ENCODE results near the gene ABCF2.

Gene ABCF2

DNA sequence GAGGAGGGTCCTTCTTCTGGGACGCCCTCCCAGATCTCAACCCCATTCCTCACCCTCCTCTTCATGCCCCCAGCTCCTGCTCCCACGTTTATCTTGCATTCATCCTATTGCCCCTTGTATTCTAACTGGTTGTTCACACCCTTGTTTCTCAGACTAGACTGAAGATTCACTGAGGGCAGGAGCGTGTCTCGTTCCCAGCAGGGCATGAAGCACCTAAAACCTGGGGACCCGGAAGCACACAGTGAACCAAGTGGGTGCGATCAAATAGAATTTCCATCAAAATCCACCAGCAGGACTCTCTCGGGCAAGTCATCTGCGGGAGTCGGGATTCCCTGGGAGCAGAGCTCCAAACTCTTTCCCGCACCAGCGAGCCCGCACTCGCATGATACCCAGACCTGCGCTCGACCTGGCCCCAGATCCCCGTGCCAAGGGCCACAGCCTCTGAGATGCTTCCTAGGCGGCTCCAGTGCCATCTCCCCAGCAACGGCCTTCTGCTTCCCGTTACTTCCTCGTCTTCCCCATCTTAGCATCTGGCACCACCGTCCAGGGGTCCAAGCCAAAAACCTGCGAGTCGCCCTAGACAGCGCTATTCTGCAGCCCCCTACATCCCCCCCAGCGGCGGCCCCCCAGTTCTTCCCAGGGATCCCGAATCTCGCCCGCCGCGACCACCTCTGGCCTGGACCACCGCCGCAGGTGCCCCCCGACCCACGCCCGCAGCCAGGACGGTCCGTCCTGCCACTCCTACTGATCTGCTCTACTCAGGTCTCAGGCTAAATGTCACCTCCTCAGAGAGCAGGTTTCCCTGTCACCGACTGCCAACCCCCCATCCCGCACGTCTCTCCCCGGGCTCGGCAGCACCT is 53.4 kb downstream of the ABCF2 start:
- DNase-seq (ENCODE audit: low spot score): no peak

DNA sequence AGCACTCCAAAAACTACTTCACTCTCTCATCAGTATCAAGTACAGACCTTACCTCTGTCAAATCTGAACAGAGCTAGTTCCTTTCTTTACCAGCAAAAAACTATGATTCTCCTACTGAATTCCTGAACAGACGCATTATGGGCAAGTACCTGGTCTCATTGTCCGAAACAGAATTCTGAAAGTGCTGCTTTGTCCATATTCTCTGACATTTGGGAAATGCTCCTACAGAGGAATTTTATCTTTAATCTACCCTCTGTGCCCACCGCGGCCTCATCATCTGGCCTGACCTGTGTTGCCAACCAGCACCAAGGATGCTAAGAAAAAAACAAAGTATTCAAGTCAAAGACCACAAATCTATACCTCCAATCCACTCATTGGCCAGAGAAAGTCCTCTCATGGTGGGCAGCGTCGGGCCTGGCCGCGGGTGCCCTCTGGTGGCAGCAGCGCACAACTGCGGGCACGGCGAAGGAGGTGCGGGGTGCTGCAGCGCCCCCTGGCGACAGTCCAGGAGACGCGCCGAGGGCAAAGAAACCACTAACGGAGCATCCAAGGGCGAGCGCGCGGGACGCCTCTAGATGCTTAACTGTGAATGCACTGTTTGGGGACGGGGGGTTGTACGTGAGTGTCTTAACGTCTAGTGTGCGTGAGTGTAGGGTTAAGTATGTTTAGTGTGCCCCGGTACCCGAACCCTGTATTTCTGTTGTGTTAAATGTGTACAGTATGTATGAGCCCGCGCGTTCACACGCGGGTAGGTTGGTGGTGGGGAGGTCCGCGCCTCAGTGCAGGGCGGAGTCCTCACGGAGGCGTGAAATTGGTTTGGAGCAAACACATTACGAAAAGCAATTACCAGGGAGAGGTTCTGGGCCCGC is 54.5 kb downstream of the ABCF2 start:
- DNase-seq (ENCODE audit: low spot score): peak; percentile 91

GRCh38 chr7:151168787-151169162 is 58.2 kb downstream of the ABCF2 start:
- DNase-seq (ENCODE audit: low spot score): no peak

DNA sequence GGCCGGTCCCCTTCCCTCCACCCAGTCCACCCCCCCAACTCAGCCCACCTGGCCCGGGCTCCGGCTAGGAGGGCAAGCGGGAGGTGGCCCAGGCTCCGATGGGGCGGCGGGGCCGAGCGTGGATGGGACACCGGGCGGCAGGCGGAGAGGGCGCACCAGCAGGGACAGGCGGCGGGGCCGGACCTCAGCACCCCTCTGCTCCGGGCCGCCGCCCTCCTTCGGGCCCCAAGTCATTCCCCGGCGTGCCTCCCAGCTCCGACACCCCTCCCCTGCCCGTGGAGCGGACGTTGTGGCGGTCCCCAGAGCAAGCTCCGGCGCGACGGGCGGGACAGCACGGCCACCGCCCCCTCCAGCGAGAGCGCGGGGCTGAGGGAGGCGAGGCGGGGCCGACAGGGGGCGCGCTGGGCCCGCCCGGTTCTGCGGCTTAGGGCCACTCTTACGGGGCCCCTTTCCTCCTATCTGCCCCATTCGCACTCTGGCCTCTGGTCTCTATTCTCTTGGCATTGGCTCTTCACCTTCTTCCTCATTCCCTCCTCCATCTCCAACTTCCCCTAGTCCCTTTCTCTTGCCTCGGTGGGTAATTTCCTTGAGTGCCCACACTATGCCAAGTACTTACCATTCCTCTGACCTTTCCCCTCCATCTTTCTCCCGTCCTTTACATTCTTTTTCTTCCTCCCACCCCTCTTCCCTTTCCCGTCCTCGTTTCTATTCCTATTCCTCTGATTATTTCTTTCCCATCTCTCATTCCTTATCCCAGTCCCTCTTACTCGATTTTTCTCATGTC is 58.8 kb downstream of the ABCF2 start:
- DNase-seq (ENCODE audit: low spot score): peak; percentile 23

DNA sequence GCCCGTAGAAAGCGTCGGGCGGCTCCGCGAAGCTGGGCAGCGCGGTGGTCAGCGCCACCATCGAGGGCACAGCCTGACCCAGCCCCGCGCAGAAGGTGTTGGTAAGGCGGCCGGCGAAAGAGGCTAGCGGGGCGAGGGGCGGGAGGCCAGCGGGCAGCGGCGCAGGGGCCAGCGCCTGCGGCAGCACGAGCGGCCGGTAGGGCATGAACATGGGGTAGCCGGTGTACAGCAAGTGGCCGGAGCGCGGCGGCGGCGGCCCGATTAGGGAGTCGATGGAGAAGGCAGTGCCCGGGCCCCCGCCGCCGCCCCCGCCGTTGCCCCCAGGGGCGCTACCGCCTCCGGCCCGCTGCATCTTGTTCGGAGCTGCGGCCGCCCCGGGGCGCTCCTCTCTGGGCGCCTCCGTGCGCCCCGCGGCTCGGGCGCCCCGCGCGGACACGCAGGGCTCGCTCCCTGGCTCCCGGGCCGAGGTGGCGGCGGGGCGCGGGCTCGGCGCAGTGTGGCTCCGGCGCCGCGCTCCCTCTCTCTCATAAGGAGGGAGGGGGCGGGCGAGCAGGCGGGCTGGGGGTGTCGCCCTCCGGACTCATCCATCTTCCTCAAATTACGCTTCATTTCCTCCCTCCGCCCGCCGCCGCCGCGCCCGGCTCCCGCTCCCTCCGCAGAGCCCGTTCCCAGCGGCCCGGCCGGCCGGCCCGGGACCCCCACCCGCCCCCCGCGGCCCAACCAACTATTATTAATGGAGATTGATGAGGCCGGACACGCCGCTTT is 59.6 kb downstream of the ABCF2 start, which contains the start of gene GBX1:
TSS of gene GBX1 (minus strand) at position 498 of the 765 bp plus-strand sequence. CDS start at position 352, 146 bp downstream.
- no peak for DNase-seq (ENCODE audit: low spot score)

- DNase-seq (ENCODE audit: low spot score): no peak
These were observed 60.3 kb downstream of the ABCF2 start for GRCh38 chr7:151166629-151167196.

All from AG08395 (cell line).